Astrocyte (in vitro differentiated cells and primary cell): ENCODE data around the gene ST6GALNAC4. TPM values are rescaled to one million over a fixed set of nuclear protein-coding genes. Genes with fewer than 3 reads are reported as not detected.

Source experiments
- DNase-seq: peaks from one replicate; pipeline ENCODE4 v3.0.0-alpha.2; 2010; ENCODE audit warnings: low read depth
- FAIRE-seq: peaks from 2 replicates; lab custom pipeline; 2011; peaks lifted over from hg19 to GRCh38; lab: Jason Lieb, UNC
- H2AFZ ChIP-seq: 2 replicates; pipeline ENCODE4 v1.6.0; 2012; ENCODE audit warnings: low read depth, low read length, inconsistent platforms
- H3K27ac ChIP-seq: 2 replicates; pipeline ENCODE4 v1.5.1; 2011; ENCODE audit warnings: low read depth, low read length, inconsistent platforms
- H3K27me3 ChIP-seq: 2 replicates; pipeline ENCODE4 v1.6.0; 2011; ENCODE audit warnings: low read length, inconsistent platforms; ENCODE audit not compliant: insufficient read depth
- H3K36me3 ChIP-seq: 2 replicates; pipeline ENCODE4 v1.5.1; 2011; ENCODE audit warnings: low read length, inconsistent platforms; ENCODE audit not compliant: insufficient read depth
- H3K4me1 ChIP-seq: 2 replicates; pipeline ENCODE4 v1.5.1; 2011; ENCODE audit warnings: low read length, inconsistent platforms; ENCODE audit not compliant: insufficient read depth
- H3K4me2 ChIP-seq: 2 replicates; pipeline ENCODE4 v1.6.0; 2012; ENCODE audit warnings: low read length, inconsistent platforms
- H3K4me3 ChIP-seq: 2 replicates; pipeline ENCODE4 v1.5.1; 2011; ENCODE audit warnings: low read depth, mild to moderate bottlenecking, low read length, inconsistent platforms; ENCODE audit not compliant: insufficient read depth
- H3K79me2 ChIP-seq: 2 replicates; pipeline ENCODE4 v1.6.0; 2012; ENCODE audit warnings: mild to moderate bottlenecking, low read length, inconsistent platforms; ENCODE audit not compliant: insufficient read depth
- H3K9ac ChIP-seq: 2 replicates; pipeline ENCODE4 v1.6.0; 2012; ENCODE audit warnings: mild to moderate bottlenecking, low read length, inconsistent platforms
- H3K9me3 ChIP-seq: 2 replicates; pipeline ENCODE4 v1.5.1; 2012; ENCODE audit warnings: low read depth, mild to moderate bottlenecking, low read length, inconsistent platforms; ENCODE audit not compliant: insufficient read depth
- H4K20me1 ChIP-seq: 2 replicates; pipeline ENCODE4 v1.6.0; 2012; ENCODE audit warnings: low read length, inconsistent platforms; ENCODE audit not compliant: insufficient read depth
- H3K27ac Mint-ChIP-seq: one replicate; pipeline ENCODE4 v1.8.0; 2021; ENCODE audit warnings: mild to moderate bottlenecking, mixed read lengths; ENCODE audit not compliant: unreplicated experiment
- H3K27me3 Mint-ChIP-seq: one replicate; pipeline ENCODE4 v1.8.0; 2021; ENCODE audit warnings: low read depth, mixed read lengths; ENCODE audit not compliant: unreplicated experiment
- H3K36me3 Mint-ChIP-seq: one replicate; pipeline ENCODE4 v1.8.0; 2021; ENCODE audit warnings: low read depth, mixed read lengths; ENCODE audit not compliant: unreplicated experiment
- H3K4me1 Mint-ChIP-seq: one replicate; pipeline ENCODE4 v1.8.0; 2021; ENCODE audit warnings: low read depth, mixed read lengths; ENCODE audit not compliant: unreplicated experiment
- H3K4me3 Mint-ChIP-seq: one replicate; pipeline ENCODE4 v1.8.0; 2021; ENCODE audit warnings: mild to moderate bottlenecking, moderate library complexity, mixed read lengths; ENCODE audit not compliant: unreplicated experiment
- H3K9me3 Mint-ChIP-seq: one replicate; pipeline ENCODE4 v1.8.0; 2021; ENCODE audit warnings: mild to moderate bottlenecking, mixed read lengths; ENCODE audit not compliant: unreplicated experiment
- CTCF ChIP-seq: IDR thresholded peaks from 2 replicates; pipeline ENCODE4 v1.5.1; 2011; ENCODE audit warnings: low read depth, mild to moderate bottlenecking, inconsistent platforms, low read length, moderate library complexity; ENCODE audit not compliant: insufficient read depth
- EZH2 ChIP-seq: IDR thresholded peaks from 2 replicates; pipeline ENCODE4 v1.6.1; 2012; ENCODE audit warnings: mild to moderate bottlenecking, low read length, inconsistent platforms; ENCODE audit not compliant: insufficient read depth
- total RNA-seq: library from RNA; stranded (reverse); gene quantifications from 2 replicates; pipeline ENCODE4 v1.2.1, GENCODE V29; 2021

ST6GALNAC4 gene
- total RNA-seq, 1 donor from 2014 or later, result 14.5 TPM

DNA sequence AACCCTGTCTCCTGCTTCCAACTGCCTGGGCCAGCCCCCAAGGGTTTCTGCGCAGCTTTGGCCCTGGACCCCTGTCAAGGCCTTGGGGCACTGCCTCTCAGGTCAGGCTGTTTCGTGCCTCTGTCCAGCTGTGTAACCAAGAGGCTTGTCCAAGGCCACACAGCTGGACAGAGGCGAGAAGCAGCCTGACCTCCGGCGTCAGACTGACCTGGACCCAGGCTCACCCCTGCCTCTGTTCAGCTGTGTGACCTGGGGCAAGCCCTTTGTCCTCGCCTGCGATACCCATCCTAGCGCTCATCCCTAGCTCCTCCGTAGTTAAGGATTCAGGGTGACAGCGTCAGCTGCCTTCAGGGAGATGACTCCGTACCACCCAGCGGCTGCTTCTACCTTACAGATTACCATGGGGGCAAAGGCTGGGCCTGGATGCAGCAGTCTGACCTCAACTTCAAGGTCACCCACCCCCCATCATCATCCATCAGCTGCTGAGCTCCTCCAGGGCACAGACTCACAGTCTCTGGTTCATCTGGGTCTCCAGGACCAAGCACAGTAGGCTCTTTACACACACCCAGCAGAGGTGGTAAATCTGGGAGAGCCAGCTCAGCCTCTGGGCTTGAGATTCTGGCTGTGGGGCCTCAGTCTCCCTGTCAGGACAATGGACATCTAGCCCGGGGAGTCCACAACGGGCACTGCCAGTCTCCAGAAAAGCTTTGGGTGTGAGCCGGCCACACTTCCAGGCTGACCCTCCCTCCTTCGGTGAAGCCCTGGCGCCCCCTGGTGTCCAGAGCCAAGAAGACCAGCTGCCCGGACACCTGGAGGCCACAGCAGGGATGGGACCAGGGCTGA, 47.3 kb downstream of the ST6GALNAC4 start:
- peaks cover 2% of the 10 kb centered on the region for H3K79me2 ChIP-seq
- Mint-ChIP-seq H3K4me3 (no peak overlapping the region), H3K27me3 (no peaks in the 10 kb centered on the region), H3K9me3 (no peaks in the 10 kb centered on the region), H3K27ac (no peak overlapping the region), H3K4me1 (peaks cover 10% of the 10 kb centered on the region), H3K36me3 (peaks cover 15% of the 10 kb centered on the region)
- H3K4me1 ChIP-seq, result peaks cover 15% of the 10 kb centered on the region
- no peak overlapping the region for H3K4me3 ChIP-seq
- no peak overlapping the region for H3K4me2 ChIP-seq
- H3K9me3 ChIP-seq, result no peaks in the 10 kb centered on the region
- H3K27ac ChIP-seq, result no peak overlapping the region
- H3K27me3 ChIP-seq, result no peaks in the 10 kb centered on the region
- H3K36me3 ChIP-seq, result no peaks in the 10 kb centered on the region
- H2AFZ ChIP-seq, result no peak overlapping the region
- TF ChIP-seq CTCF (peak; percentile 76), EZH2 (no peak)
- DNase-seq (no peak), FAIRE-seq (no peak)
- peaks cover 20% of the 10 kb centered on the region for H4K20me1 ChIP-seq
- no peak overlapping the region for H3K9ac ChIP-seq

- no peak overlapping the region for H3K27ac Mint-ChIP-seq
Observed at GRCh38 chr9:127868278-127868902, 48.5 kb downstream of the ST6GALNAC4 start.

More at GRCh38 chr9:127868278-127868902, 48.5 kb downstream of the ST6GALNAC4 start:
- TF ChIP-seq EZH2 (no peak), CTCF (no peak)
- Histone ChIP-seq H3K9me3 (no peaks in the 10 kb centered on the region), H3K4me3 (no peak overlapping the region), H3K4me1 (peaks cover 7% of the 10 kb centered on the region), H4K20me1 (peaks cover 12% of the 10 kb centered on the region), H3K27ac (no peak overlapping the region), H3K9ac (no peak overlapping the region), H3K4me2 (no peak overlapping the region), H3K36me3 (no peaks in the 10 kb centered on the region), H3K79me2 (no peaks in the 10 kb centered on the region), H2AFZ (no peak overlapping the region), H3K27me3 (no peaks in the 10 kb centered on the region)
- DNase-seq, result no peak
- H3K4me1 Mint-ChIP-seq, result peaks cover 10% of the 10 kb centered on the region
- no peak overlapping the region for H3K4me3 Mint-ChIP-seq
- no peak for FAIRE-seq
- H3K9me3 Mint-ChIP-seq, result no peaks in the 10 kb centered on the region
- H3K36me3 Mint-ChIP-seq, result peaks cover 15% of the 10 kb centered on the region
- no peaks in the 10 kb centered on the region for H3K27me3 Mint-ChIP-seq
